Spleen (tissue), 7 donors: ENCODE data around the gene BTLA.

Experiments
- CTCF ChIP-seq, 11 experiments: fragments of 200-600 bp in 7 of 11; fragments of 450-650 bp in 4 of 11; sonication (generic) in 4 of 11; IDR thresholded peaks in 8 of 11; conservative IDR thresholded peaks in 3 of 11; 1 replicate in 7 of 11; 2 replicates in 4 of 11; pipeline versions ENCODE4 v1.4.0 to v1.8.0; 2016 to 2021; ENCODE audit warnings: antibody characterized with exemption in 11 of 11, inconsistent platforms in 4 of 11, mild to moderate bottlenecking in 1 of 11
- POLR2A ChIP-seq, 3 donors: fragments of 450-650 bp; IDR thresholded peaks; one replicate each; pipeline ENCODE4 v1.5.1; 2017; ENCODE audit warnings: antibody characterized with exemption in 3 of 3, mild to moderate bottlenecking in 1 of 3
- donor health status: DM: no; HTN: no; CAD: no; lungs with moderate emphysema.
- donor health status: DM: no; HTN: no; CAD: no.
- donor health status: DM: no; HTN: no; CAD: no.

DNA sequence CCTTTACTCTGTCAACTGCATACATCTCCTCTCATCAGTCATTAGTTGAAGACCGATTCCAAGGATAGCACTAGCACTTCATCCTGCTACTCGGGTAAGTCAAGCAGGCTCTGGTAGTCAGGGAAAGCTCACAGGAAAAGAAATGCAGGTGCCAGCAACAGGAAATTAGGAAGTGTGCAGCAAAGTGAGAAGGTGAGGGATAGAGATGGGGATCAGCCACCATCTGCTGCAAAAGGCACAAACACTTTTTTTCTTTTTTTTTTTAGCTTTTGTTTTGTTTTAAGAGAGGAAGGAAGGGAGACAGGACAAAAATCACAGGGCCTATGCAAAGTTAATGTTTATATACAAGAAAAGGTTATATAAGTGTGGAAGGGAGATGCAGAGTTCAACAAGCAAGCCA, 9.0 kb upstream of the BTLA start:
- TF ChIP-seq POLR2A (IDR thresholded peaks at IDR 0.05) = no peak
- no peak for TF ChIP-seq CTCF (IDR thresholded peaks at IDR 0.05 in 8 of 11, conservative IDR thresholded peaks at IDR 0.05 in 3 of 11)
